ENCODE measurements around the gene BCL2L2.

DNA sequence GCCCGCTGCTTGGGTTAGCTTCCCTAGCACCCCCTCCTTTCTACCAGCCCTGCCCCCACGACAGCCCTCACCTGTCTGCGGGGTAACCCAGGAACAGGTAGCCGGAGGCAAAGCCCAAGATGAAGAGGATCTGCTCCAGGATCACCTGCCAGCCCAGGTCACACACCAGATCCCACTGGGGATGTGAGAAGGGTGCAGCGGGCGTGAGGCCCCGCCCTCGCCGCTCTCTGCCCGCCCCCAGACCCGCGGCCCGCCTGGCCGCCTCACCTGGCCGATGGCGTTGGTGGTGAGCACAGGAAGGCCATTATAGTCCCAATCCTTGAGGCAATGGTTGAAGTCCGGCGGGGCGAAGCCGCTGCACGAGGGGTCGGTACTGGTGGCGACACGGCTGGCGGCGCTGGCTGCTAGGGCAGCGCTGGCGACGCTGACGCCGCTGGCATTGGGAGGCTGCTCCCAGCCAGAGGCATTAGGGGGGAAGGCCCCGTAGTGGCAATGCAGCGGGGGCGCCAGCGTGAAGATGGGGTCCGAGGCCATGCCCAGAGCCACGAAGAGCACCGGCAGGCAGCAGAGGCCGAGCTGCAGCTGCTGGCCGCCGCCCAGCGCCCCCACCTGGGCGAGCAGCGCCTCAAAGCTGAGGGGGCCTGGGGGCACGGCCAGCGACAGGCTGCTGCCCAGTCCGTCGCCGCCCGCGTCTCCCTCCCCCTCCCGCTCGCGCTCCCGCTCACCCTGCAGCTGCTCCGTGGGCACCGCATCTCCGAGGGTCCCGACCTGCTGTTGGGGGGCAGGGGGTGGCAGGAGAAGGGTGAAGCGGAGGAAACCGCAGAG is 45.3 kb downstream of the BCL2L2 start:
- TF ChIP-seq CTCF (IDR thresholded peaks at IDR 0.05) (no peak), EZH2 (IDR thresholded peaks at IDR 0.05; ENCODE audit: borderline replicate concordance, insufficient read depth, low read depth, low read length, poor library complexity, severe bottlenecking) (no peak)

Measured in B cell (primary cell).